HG03103 (cell line): Measurements from ENCODE around the gene METAP2.
"Not testable (repeated sequence)": the region's sequence is repeated elsewhere in the genome, so short reads cannot be mapped to it uniquely, and the experiment has no call there.

ENCODE experiments used
- ATAC-seq: cut with Tn5 transposase; IDR thresholded peaks from one replicate; pipeline ENCODE4 v1.9.1; 2021; ENCODE audit warnings: low read depth; ENCODE audit not compliant: unreplicated experiment

The METAP2 gene

DNA sequence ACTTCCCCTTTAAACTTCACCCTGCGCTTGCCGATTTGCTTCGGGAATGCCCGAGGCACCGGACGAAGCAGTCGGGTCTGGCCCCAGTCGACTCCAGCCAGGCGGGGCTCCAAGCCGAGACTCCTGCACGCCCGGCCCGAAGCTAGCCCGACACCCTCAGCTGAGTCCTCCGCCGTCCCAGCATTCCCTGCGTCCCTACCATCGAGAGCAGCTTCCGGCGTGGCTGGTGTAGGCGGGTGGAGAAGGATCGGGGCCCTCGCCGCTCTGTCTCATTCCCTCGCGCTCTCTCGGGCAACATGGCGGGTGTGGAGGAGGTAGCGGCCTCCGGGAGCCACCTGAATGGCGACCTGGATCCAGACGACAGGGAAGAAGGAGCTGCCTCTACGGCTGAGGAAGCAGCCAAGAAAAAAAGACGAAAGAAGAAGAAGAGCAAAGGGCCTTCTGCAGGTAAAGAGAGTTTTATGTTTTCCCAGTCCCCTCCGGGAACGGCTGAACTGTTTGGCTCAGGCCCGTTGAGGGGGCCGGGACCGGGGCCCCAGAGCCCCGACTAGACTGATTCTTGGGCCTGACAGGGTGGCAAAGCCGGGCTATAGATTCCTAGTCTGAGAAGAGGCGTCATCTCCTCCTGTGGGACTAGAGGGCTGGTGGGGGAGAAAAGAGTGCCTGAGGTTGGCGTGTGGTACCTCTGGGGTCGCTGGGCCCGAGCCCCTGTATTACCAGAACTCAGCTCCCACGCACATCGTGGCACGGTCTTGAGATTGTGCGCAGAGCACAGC, at the start of gene METAP2:
METAP2 (plus strand) TSS at position 269 of the 776 bp plus-strand sequence; CDS start at position 297, 28 bp downstream.
- peak; percentile 98 for ATAC-seq

DNA sequence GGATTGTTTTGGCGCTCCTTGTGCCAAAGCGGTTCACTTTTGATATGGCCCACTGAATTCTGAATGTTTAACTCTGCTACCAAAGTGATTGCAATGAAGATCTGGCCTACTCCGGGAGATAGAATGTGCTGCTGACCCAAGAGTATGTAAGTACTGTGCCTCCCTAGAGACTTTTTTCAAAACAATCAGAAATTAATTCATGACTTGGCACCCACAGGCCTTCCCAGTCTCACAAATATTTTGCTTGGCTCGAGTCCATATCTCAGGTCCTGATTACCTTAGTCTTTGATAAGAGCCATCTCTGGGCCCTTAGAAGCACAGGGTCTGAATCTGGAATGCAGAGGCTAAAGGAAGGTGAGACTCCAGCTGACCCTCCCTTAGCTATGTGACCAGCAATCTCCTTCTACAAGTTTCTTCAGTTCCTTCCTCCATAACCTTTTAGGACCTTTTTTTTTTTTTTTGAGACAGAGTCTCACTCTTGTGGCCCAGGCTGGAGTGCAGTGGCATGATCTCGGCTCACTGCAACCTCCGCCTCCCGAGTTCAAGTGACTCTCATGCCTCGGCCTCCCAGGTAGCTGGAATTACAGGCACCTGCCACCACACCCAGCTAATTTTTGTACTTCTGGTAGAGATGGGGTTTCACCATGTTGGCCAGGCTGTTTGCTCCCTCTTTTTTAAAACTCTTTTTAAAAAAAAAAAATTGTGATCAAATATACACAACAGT, 49.5 kb upstream of the METAP2 start:
- ATAC-seq, result no peak

DNA sequence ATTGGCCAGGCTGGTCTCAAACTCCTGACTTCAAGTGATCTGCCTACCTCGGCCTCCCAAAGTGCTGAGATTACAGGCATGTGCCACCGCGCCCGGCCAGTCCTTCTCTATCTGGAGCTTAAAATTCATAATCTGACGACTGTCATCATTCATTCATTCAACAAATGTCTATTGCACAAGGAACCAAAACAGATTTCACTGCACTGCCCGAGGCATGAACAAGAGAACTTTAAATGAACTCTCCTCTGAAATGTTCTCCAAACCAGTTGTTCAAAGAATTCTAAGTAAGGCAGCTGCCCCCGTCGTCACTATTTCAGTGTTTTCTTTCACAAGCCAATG, 44.8 kb upstream of the METAP2 start:
- no peak for ATAC-seq

DNA sequence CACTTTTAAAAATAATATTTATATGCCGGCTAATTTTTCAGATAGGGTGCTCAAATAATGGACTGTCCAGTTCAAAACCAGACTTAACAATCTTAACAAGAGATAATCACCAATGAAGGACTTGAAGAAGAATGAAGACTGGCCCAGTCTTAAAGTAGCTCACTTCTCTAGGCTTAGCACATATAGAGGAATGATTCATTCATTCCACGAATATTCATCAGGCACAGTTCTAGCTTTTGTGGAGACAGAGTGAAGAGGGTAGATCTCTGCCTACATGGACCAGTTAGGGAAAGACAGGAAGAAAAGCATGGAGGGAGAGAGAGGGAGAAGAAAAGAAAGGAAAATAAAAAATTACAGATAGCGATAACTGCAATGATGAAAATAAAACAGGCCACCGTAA, 42.8 kb upstream of the METAP2 start:
- ATAC-seq, result no peak

DNA sequence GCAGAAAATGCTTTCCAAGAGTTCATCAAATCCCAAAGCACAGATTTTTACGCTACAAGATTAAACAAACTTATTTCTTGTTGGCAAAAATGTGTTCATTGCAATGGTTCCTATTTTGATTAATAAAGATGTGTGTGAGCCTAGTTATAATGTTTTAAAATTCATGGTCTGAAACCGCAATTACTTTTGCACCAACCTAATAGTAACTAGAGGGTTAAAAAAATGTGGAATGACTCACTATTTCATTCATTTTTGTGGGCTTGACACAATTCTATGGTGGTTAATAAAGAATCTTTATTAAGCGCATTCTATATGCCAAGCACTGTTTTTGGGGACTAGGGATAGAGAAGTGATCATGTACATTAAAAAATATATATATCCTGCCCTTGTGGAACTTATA, 38.6 kb upstream of the METAP2 start:
- no peak for ATAC-seq

DNA sequence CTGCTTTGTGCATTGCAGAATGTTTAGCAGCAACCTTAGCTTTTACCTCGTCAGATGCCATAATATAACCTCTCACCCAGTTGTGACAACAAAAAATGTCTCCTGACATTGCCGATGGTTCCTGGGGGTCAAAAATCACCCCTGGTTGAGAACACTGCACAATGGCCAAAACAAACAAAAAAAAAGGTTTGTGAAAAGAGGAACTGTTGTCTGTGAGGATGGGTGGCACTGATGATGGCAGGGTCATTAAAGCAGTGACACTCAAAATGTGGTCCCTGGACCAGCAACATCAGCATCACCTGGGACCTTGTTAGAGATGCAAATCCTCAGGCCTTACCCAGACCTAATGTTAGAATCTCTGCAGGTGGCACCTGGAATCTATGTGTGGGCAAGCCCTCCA, 36.4 kb upstream of the METAP2 start:
- no peak for ATAC-seq

DNA sequence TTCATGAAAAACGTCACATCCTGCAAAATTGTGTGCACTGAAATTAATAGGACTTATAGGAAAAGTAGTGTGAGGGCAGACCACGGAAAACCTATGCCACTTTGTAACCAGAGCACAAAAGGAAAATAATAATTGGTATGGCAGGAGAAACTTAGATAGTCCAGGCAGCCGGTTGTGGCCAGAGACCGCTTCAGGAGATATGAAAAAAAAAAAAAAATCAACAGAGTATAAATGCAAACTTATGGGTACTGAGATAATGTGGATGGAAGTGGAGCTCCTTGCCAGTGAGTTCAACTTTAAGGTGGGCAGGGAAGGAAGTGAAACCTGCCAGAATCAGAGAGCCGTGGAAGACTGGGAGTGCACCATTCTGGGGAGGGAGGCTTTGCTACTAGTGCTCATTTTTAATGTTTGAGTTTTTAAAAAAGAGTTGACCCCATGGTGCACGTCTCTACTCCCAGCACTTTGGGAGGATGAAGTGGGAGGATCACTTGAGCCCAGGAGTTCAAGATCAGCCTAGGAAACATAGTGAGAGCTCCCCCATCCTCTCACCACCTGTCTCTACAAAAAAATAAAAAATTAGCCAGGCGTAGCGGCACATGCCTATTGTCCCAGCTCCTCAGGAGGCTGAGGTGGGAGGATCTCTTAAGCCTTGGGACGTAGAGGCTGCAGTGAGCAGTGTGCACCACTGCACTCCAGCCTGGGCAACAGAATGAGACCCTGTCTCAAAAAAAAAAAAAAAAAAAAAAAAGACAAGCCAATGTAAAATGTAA, 34.3 kb upstream of the METAP2 start:
- ATAC-seq, result no peak

DNA sequence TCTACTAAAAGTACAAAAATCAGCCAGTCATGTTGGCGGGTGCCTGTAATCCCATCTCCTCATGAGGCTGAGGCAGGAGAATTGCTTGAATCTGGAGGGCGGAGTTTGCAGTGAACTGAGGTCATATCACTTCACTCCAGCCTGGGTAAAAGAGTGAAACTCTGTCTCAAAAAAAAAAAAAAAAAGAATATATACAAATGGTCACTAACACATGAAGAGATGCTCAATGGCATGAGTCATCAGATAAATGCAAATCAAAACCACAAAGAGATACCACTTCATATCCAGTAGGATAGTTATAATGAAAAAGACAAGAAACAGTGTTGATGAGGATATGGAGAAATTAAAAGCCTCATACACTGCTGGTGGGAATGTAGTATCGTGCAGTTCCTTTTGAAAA, 33.6 kb upstream of the METAP2 start:
- ATAC-seq, result no peak

DNA sequence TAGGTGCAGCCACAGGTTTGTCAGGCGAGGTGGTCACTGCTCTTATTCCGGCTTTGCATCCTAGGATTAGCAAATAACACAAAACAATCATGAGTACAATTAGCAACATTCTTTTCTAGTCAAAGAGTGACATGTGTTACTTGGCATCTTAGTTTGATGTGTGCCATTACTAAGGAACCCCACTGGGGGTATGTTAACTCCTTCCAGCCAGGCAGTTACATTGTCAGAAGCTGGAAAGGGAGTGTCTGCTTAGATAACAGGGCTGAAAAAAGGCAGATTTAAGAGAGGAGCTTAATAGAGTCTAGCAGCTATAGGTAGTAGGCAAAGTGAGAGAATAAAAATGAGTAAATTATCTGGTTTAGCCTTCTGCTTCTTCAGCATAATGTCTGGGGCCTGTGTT, 30.5 kb upstream of the METAP2 start:
- ATAC-seq, result no peak

DNA sequence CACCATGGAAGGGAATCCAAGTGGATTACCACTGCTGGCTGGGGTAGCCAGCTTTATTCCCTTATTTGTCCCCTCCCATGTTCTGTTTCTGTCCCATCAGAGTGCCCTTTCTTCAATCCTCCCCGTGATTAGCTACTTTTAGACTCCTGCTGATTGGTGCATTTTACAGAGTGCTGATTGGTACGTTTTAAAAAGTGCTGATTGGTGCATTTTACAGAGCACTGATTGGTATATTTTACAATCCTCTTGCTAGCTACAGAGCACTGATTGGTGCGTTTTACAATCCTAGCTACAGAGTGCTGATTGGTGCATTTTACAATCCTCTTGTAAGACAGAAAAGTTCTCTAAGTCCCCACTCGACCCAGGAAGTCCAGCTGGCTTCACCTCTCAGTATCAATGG, 28.9 kb upstream of the METAP2 start:
- ATAC-seq, result not testable (repeated sequence)

DNA sequence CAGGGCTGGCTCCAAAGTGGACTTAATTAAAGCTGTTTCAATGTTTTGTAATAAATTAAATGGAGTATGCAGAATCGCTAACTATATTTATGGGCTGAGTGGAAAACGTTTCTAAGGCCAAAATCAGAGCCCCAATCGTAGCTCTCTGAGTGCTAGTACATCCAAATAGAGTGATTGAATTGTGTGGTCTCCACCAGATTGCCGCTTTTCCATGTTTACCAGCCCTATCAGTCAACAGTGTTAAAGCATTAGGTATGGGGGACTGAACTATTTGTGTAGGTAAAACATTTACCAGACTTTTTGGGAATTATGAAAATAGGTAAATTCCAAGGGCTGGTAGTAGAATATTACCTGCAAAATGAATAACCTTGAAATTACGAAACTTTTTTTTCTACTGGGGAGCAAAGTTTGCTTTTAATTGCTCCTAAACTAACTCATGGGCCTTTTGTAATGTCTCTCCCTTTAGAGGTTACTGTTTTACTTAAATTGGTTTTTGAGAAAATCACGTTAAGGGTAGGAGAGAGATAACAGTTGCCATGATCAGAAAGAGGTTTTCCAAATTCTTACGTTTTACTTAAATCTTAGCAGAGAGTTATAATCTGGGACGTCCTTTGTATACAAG, 28.0 kb upstream of the METAP2 start:
- no peak for ATAC-seq

DNA sequence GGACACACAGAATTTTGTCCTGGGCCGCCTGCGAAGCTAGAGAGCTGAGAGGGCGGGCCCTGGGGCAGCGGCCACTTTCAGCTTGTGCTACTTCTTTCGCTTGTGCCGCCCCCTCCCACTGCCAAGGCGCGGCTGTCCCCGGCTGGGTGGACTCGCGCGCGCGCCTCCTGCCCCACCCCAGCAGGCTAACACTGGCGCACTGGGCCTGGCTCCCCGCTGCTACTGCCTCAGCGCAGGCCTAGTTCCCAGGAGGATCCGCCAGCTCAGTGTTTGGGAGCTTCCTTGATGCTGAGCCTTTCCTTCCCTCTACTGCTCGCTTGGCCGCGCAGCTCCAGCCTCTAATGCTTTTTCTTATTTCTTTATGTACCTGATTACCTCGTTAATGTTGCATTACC, 27.4 kb upstream of the METAP2 start:
- ATAC-seq, result no peak

DNA sequence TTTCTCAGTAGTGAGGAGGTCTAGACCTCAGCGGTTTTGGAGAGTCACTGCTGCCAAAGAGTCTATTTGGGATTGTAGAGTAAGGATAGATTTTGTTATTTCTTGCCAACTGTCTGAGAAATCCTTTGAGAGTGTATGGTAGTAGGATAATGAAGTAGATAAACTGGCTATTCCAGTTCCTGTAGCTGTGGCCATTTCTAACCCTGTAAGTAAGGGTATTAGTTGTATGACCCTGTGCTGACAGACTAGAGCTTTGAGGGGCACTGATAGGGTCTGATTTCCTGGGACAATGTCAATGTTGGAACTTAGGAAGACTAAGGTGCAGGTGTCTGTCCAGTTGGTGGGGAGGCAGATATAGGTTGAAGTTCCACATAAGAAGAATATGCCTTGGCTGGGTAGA, 24.3 kb upstream of the METAP2 start:
- ATAC-seq, result not testable (repeated sequence)

DNA sequence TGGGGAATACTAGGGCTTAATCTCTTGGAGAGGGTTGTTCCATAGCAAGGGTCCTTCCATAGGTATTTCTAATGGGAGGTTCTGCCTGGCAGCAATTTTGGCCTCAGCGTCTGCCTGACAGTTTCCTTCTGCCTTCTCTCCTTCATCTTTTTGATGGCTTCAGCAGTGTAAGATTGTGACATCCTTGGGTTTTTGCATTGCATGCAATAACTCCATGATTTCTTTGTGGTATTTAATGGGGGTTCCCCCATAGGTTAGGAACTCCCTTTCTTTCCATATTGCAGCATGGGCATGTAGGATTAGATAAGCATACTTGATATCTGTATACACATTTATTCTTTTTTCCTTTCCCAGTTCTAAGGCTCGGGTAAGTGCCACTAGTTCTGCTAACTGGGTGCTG, 21.5 kb upstream of the METAP2 start:
- ATAC-seq, result not testable (repeated sequence)

DNA sequence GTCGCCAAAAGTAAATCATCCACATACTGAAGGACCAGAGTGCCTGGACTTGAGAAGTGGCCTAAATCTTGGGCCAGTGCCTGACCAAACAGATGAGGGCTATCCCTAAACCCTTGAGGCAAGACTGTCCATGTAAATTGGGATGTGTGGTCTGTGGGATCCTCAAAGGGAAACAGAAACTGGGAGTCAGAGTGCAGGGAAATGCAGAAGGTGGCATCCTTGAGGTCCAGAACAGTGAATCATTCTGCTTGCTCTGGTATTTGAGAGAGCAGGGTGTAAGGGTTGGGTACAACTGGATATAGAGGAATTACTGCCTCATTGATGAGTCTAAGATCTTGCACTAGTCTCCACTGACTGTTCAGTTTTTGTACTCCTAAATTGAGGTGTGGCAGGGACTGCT, 20.1 kb upstream of the METAP2 start:
- not testable (repeated sequence) for ATAC-seq

DNA sequence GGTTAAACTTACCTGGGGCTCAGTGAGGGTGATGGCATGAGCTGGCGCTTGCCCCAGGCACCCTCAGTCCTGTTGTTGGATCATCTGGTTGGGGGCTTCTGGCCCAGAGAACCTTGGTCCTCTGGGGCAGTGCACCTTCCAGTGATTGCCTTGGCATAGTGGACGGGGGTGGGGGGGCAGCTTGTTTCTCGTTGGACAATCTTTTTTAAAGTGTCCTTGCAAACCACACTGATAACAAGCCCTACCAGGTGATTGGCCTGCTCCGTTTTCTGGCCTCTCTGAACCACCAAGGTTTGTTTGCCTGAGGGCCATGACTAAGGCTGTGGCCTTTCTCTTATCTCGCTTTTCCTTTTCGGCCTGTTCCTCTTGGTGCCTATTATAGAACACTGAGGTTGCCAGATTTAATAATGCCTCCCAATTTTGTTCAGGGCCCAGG, 19.2 kb upstream of the METAP2 start:
- not testable (repeated sequence) for ATAC-seq

DNA sequence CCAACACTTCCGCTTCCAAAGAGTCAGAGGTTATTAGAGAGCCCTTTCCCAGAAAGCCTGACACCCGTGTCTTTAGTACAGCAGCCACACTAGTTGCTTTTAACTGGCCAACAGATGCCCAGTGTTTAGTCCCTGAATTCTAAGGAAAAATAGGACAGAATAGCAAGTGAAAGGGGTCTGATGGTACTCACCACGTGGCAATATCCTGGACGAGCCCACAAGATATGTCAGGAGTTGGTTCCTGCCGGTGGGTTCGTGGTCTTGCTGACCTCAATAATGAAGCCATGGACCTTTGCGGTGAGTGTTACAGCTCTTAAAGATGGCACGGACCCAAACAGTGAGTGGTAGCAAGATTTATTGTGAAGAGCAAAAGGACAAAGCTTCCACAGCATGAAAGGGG, 16.3 kb upstream of the METAP2 start:
- ATAC-seq, result not testable (repeated sequence)

DNA sequence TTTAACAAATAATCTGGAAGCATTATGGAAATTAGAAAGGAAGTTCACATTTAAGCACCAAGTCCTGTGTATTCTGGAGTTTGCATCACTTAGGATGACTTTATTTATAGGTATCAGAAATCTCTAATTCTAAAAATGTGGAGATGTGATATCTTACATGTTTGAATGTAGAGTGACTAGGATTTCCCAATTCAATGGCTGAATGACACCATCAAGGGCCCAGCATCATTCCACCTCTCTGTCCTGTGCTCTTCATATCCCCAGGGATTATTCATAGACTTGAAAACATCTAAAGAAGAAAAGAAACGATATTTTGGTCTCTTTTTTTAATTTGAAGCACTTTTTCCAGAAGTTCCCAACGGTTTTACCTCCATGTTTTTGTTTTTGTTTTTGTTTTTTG, 15.2 kb upstream of the METAP2 start:
- no peak for ATAC-seq

DNA sequence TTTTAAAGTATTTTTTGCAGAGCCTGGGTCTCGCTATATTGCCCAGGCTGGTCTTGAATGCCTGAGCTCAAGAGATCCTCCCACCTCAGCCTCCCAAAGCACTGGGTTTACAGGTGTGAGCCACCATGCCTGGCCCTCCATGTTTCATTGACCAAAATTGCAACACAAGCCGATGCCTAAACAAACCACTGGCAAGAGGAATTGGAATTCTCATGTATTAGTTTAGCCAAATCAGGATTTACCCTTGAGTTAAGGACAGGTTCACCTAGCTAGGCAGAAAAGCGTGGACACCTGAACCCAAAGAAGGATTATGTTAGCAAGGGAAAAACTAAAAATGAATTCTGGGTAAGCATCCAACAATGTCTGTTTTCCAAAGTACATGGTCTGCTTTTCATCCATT, 14.6 kb upstream of the METAP2 start:
- no peak for ATAC-seq

DNA sequence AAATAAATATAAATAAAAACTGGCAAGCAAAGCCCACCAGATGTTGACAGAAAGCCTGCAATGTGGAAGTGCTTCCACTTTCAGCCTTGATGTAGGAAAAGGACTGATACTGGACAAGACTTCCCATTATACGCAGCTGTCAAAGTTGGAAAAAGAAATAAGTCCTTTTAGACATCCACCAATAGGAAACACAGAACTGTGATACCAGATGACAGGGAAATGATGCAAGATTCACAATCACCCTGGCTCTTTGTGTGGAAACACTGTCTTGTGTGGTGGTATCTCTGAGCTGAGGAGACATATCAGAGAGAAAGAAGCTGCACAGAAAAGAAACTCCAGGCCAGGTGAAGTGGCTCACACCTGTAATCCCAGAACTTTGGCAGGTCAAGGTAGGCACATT, 13.8 kb upstream of the METAP2 start:
- no peak for ATAC-seq

DNA sequence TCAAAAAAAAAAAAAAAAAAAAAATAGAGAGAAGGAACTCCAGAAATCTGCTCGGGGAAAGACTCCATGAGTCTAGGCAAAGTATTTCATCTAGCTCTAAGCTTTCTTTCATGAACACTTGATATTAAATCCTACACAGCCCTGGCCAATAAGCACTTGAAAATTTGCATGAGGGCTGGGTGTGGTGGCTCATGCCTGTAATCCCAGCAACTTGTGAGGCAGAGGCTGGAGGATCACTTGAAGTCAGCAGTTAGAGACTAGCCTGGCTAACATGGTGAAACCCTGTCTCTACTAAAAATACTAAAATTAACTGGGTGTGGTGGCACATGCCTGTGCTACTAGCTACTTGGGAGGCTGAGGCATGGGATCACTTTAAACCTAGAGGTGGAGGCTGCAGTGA, 13.1 kb upstream of the METAP2 start:
- no peak for ATAC-seq
